WTC11 (cell line): ENCODE data around the gene MRPL44. TPM values are rescaled to one million over a fixed set of nuclear protein-coding genes. Genes with fewer than 3 reads are reported as not detected.
A peak's percentile ranks its signal among the peaks of the same experiment; 100 is the strongest.

Experiments used
- ATAC-seq: fragments of 200-7000 bp; cut with Tn5 transposase; 2 replicates; pipeline ENCODE4 v1.10.0; 2021; ENCODE audit warnings: mild to moderate bottlenecking, moderate library complexity
- CTCF ChIA-PET: fragments of 300-600 bp; sonication (Branson Sonifier 250); formaldehyde crosslinking; loops from one replicate; lab custom pipeline; 2021; ENCODE audit warnings: antibody characterized with exemption; lab: Charles Lee
- POLR2A ChIA-PET: fragments of 350-600 bp; sonication (Branson Sonifier 250); formaldehyde crosslinking; loops from one replicate; lab custom pipeline; 2021; ENCODE audit warnings: antibody characterized with exemption; lab: Charles Lee
- DNase-seq: peaks from one replicate; pipeline ENCODE4 v3.0.0; 2021; ENCODE audit warnings: low spot score
- H3K27ac Mint-ChIP-seq: 2 replicates; pipeline ENCODE4 v1.8.0; 2021; ENCODE audit warnings: mixed read lengths
- H3K27me3 Mint-ChIP-seq: 2 replicates; pipeline ENCODE4 v1.8.0; 2021; ENCODE audit warnings: low read depth, mild to moderate bottlenecking, moderate library complexity, mixed read lengths
- H3K36me3 Mint-ChIP-seq: 2 replicates; pipeline ENCODE4 v1.8.0; 2021; ENCODE audit warnings: mixed read lengths
- H3K4me1 Mint-ChIP-seq: 2 replicates; pipeline ENCODE4 v1.8.0; 2022; ENCODE audit warnings: mixed read lengths
- H3K4me3 Mint-ChIP-seq: 2 replicates; pipeline ENCODE4 v1.8.0; 2021; ENCODE audit warnings: mild to moderate bottlenecking, moderate library complexity, mixed read lengths
- H3K9me3 Mint-ChIP-seq: 2 replicates; pipeline ENCODE4 v1.8.0; 2021; ENCODE audit warnings: mixed read lengths
- ATF1 ChIP-seq: sonication (generic); formaldehyde crosslinking; IDR thresholded peaks from 2 replicates; pipeline ENCODE4 v1.8.1; 2023; ENCODE audit warnings: mild to moderate bottlenecking, moderate library complexity, missing genetic modification reagents
- ATF6 ChIP-seq: sonication (generic); formaldehyde crosslinking; IDR thresholded peaks from 2 replicates; pipeline ENCODE4 v1.8.1; 2023; ENCODE audit warnings: mild to moderate bottlenecking, missing genetic modification reagents
- E2F1 ChIP-seq: sonication (generic); formaldehyde crosslinking; IDR thresholded peaks from 2 replicates; pipeline ENCODE4 v1.8.0; 2022; ENCODE audit warnings: mild to moderate bottlenecking, missing genetic modification reagents
- GABPB1 ChIP-seq: sonication (generic); formaldehyde crosslinking; IDR thresholded peaks from 2 replicates; pipeline ENCODE4 v1.8.1; 2023; ENCODE audit warnings: mild to moderate bottlenecking, missing genetic modification reagents
- HMGA2 ChIP-seq: fragments of 250-450 bp; sonication (Bioruptor Pico); IDR thresholded peaks from 2 replicates; pipeline ENCODE4 v1.4.0; 2021; ENCODE audit warnings: mild to moderate bottlenecking, moderate library complexity
- IRF1 ChIP-seq: sonication (generic); formaldehyde crosslinking; IDR thresholded peaks from 2 replicates; pipeline ENCODE4 v1.8.0; 2023; ENCODE audit warnings: missing genetic modification reagents
- JAZF1 ChIP-seq: fragments of 250-450 bp; sonication (Bioruptor Pico); IDR thresholded peaks from 2 replicates; pipeline ENCODE4 v1.9.0; 2021; ENCODE audit warnings: moderate library complexity, mild to moderate bottlenecking, inconsistent platforms
- MLX ChIP-seq: sonication (generic); formaldehyde crosslinking; IDR thresholded peaks from 2 replicates; pipeline ENCODE4 v1.8.1; 2023; ENCODE audit warnings: mild to moderate bottlenecking, missing genetic modification reagents, moderate library complexity
- NR3C1 ChIP-seq: sonication (generic); formaldehyde crosslinking; conservative IDR thresholded peaks from 2 replicates; pipeline ENCODE4 v1.8.1; 2023; ENCODE audit warnings: low read depth, mild to moderate bottlenecking, missing genetic modification reagents
- SOX15 ChIP-seq: fragments of 250-450 bp; sonication (Bioruptor Pico); IDR thresholded peaks from 2 replicates; pipeline ENCODE4 v1.9.0; 2021; ENCODE audit warnings: mild to moderate bottlenecking
- STAT6 ChIP-seq: sonication (generic); formaldehyde crosslinking; conservative IDR thresholded peaks from 2 replicates; pipeline ENCODE4 v1.8.1; 2023; ENCODE audit warnings: mild to moderate bottlenecking, low read depth, missing genetic modification reagents, moderate library complexity
- TEAD1 ChIP-seq: sonication (generic); formaldehyde crosslinking; IDR thresholded peaks from 2 replicates; pipeline ENCODE4 v1.8.0; 2022; ENCODE audit warnings: mild to moderate bottlenecking, missing genetic modification reagents
- TEAD4 ChIP-seq: sonication (generic); formaldehyde crosslinking; IDR thresholded peaks from 2 replicates; pipeline ENCODE4 v1.8.0; 2022; ENCODE audit warnings: mild to moderate bottlenecking, missing genetic modification reagents
- ZBTB21 ChIP-seq: sonication (generic); formaldehyde crosslinking; IDR thresholded peaks from 2 replicates; pipeline ENCODE4 v1.8.1; 2023; ENCODE audit warnings: mild to moderate bottlenecking, missing genetic modification reagents, borderline replicate concordance
- ZNF423 ChIP-seq: fragments of 250-450 bp; sonication (Bioruptor Pico); IDR thresholded peaks from 2 replicates; pipeline ENCODE4 v2.1.2; 2022; ENCODE audit warnings: mild to moderate bottlenecking, moderate library complexity
- ZNF532 ChIP-seq: fragments of 250-450 bp; sonication (Bioruptor Pico); IDR thresholded peaks from 2 replicates; pipeline ENCODE4 v1.9.0; 2021; ENCODE audit warnings: mild to moderate bottlenecking, borderline replicate concordance
- total RNA-seq: library from RNA; stranded (reverse); gene quantifications from 3 replicates; pipeline ENCODE4 v1.2.3, GENCODE V29; 2021
- TF ChIP-seq, protein P1 (sequence below): sonication (generic); formaldehyde crosslinking; conservative IDR thresholded peaks from 2 replicates; pipeline ENCODE4 v1.8.1; 2022; ENCODE audit warnings: mild to moderate bottlenecking, missing genetic modification reagents
- TF ChIP-seq, protein P2 (sequence below): sonication (generic); formaldehyde crosslinking; IDR thresholded peaks from 2 replicates; pipeline ENCODE4 v1.8.0; 2023; ENCODE audit warnings: mild to moderate bottlenecking, missing genetic modification reagents

The MRPL44 gene
- total RNA-seq, 1 experiment from 2014 or later = 55.3 TPM

- TF ChIP-seq TEAD4 (CRISPR knock-in tag) (no peak), ATF1 (no peak), ZNF423 (CRISPR knock-in tag) (no peak), MLX (CRISPR knock-in tag) (no peak)
These were observed 39.1 kb downstream of the MRPL44 start (continued) for GRCh38 chr2:223996391-223996790.

GRCh38 chr2:223997938-223998337 lies 40.7 kb downstream of the MRPL44 start:
- Mint-ChIP-seq H3K36me3 (peaks cover 28% of the 10 kb centered on the region), H3K9me3 (no peaks in the 10 kb centered on the region), H3K4me1 (peaks cover 3% of the 10 kb centered on the region), H3K27me3 (no peaks in the 10 kb centered on the region), H3K4me3 (no peak overlapping the region), H3K27ac (no peak overlapping the region)
- ATAC-seq (no peak), DNase-seq (no peak)
- CTCF ChIA-PET = no interaction called here
- TF ChIP-seq ZBTB21 (no peak), GABPB1 (CRISPR knock-in tag) (peak; percentile 65)
- POLR2A ChIA-PET = no interaction called here

DNA sequence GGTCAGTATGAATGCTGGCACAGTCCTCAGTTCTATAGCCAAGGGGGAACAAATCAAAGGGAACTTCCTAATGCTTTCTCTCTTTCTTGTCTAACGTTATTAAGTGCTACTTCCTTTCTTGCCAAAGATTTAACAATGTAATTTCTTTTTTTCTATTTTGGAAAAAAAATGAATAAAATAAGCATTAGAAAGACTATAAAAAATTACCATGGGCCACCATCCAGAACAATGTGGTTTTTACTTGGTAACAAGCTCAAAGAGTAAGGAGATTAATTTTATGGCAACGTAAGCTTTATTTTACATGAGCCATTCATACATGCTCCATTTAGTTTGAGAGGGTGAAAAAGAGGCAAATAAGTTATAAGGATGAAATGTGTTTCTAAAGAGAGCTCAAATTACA lies 41.7 kb downstream of the MRPL44 start:
- H3K27me3 Mint-ChIP-seq = no peaks in the 10 kb centered on the region
- H3K4me3 Mint-ChIP-seq = no peak overlapping the region
- no peak overlapping the region for H3K27ac Mint-ChIP-seq
- CTCF ChIA-PET = no interaction called here
- DNase-seq (no peak), ATAC-seq (no peak)
- no peak for TF ChIP-seq IRF1
- TF ChIP-seq NR3C1 = no peak
- TF ChIP-seq, protein P1, sequence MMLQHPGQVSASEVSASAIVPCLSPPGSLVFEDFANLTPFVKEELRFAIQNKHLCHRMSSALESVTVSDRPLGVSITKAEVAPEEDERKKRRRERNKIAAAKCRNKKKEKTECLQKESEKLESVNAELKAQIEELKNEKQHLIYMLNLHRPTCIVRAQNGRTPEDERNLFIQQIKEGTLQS (CRISPR knock-in tag) = no peak
- TF ChIP-seq ATF6 = no peak
- no peak for TF ChIP-seq ZBTB21
- TF ChIP-seq E2F1 = no peak
- TF ChIP-seq, protein P2, sequence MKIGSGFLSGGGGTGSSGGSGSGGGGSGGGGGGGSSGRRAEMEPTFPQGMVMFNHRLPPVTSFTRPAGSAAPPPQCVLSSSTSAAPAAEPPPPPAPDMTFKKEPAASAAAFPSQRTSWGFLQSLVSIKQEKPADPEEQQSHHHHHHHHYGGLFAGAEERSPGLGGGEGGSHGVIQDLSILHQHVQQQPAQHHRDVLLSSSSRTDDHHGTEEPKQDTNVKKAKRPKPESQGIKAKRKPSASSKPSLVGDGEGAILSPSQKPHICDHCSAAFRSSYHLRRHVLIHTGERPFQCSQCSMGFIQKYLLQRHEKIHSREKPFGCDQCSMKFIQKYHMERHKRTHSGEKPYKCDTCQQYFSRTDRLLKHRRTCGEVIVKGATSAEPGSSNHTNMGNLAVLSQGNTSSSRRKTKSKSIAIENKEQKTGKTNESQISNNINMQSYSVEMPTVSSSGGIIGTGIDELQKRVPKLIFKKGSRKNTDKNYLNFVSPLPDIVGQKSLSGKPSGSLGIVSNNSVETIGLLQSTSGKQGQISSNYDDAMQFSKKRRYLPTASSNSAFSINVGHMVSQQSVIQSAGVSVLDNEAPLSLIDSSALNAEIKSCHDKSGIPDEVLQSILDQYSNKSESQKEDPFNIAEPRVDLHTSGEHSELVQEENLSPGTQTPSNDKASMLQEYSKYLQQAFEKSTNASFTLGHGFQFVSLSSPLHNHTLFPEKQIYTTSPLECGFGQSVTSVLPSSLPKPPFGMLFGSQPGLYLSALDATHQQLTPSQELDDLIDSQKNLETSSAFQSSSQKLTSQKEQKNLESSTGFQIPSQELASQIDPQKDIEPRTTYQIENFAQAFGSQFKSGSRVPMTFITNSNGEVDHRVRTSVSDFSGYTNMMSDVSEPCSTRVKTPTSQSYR (CRISPR knock-in tag) = no peak
- no peak for TF ChIP-seq ZNF532
- no peak for TF ChIP-seq STAT6 (CRISPR knock-in tag)
- no peak for TF ChIP-seq HMGA2
- no peak for TF ChIP-seq JAZF1 (CRISPR knock-in tag)
- no peak for TF ChIP-seq TEAD1
- no peak for TF ChIP-seq SOX15 (CRISPR knock-in tag)
- TF ChIP-seq, all 79 proteins: peak for 0
- POLR2A ChIA-PET = no interaction called here
- peaks cover 28% of the 10 kb centered on the region for H3K36me3 Mint-ChIP-seq
- no peaks in the 10 kb centered on the region for H3K9me3 Mint-ChIP-seq
- H3K4me1 Mint-ChIP-seq = peaks cover 11% of the 10 kb centered on the region
